HG03442 (cell line): ENCODE results near the gene HSPG2.

Experiments used
- ATAC-seq: cut with Tn5 transposase; IDR thresholded peaks from one replicate; pipeline ENCODE4 v1.9.1; 2021; ENCODE audit warnings: mild to moderate bottlenecking, moderate library complexity; ENCODE audit not compliant: unreplicated experiment

Gene HSPG2

DNA sequence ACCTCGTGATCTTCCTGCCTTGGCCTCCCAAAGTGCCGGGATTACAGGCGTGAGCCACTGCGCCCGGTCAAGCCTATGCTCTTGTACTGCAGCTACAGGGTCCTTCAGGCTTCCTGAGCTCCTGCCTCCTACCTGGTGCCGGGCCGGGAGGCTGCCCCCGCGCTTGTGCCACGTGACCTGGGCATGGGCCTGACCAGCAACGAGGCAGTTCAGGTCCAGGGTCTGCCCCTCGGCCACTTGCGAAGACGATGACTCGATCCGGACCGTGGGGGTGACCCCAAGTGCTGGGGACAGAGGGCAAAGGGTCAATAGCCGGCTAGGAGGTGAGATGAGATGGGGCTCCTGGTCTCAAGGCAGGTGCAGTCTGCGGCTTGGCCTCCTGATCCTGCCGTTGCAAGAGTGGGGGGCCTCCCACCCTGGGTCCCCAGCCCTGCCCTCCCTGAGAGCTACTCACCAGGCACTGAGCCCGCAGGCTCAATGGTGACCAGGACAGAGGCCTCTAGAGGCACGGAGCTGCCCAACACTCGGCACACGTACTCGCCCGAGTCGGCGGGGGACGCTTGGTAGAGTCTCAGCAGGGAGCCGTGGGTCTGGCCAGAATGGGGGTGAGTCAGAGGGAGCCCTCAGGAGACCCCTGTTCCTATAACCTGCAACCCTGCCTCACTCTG is 87.1 kb downstream of the HSPG2 start:
- no peak for ATAC-seq

DNA sequence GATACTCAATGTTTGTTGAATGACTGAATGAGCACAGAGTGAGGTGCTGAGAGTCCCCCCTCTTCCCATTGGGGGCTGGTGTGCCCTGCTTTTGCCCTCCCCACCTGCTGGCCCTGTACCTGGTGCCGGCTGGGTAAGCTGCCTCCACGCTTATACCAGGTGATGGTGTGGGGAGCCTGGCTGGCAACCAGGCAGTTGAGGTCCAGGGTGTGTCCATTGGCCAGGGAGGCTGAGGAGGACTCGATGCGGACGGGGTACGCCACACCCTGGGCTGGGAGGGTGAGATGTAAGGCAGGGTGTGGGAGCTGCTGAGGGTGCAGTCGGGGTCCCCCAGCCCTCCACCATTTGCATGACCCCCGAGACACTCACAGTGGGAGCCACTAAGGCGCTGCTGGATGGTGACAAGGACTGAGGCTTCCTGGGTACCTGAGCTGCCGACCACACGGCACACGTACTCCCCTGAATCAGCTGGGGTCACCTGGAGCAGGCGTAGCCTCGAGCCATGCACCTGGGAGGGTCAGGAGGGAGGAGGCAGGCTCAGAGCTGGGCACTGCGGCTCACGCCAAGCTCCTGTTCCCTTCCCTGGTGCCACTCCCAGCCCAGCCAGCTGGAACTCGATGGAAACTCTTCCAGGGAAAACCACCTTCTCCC is 88.5 kb downstream of the HSPG2 start:
- ATAC-seq: no peak

DNA sequence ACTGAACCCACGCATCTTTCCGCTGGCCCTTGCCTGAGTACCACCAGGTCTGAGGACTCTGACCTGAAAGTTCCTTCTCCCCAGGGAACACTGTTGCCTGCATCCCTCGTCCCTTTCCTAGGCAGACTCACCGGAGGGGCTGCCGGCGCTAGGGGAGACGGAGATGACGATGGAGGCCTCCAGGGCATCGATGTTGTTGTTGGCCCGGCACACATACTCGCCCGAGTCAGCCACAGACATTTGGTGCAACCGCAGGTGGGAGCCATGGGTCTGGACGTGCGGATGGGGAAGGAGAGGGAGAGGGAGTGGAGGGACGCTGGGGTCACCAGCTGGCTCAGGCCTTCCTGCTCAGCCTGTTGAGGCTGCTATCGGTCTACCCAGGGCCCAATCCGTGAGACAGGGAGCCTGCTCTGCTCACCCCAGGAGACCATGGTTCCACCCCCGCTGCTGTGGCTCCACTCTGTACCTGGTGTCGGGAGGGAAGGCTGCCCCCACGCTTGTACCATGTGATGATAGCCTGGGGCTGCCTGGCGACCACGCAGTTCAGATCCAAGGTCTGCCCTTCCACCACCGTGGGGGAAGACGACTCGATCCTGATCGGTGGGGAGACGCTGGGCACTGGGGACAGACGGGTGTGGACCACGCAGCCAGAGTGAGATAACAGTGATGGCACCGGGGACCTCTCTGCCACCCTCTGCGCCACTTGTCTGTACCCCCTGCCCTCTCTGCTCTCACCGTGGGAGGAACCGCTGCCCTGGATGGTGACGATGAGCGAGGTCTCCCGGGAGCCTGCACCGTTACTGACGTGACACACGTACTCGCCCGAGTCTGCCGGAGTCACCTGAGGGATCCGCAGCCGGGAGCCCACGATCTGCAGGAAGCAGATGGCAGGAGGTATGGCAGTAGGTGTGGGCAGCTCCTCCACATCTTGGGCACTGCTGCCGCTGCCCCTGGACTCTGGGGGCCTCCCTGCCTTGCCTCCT is 89.6 kb downstream of the HSPG2 start:
- ATAC-seq: no peak

- no peak for ATAC-seq
Observed at GRCh38 chr1:21845646-21846641, 91.2 kb downstream of the HSPG2 start.

DNA sequence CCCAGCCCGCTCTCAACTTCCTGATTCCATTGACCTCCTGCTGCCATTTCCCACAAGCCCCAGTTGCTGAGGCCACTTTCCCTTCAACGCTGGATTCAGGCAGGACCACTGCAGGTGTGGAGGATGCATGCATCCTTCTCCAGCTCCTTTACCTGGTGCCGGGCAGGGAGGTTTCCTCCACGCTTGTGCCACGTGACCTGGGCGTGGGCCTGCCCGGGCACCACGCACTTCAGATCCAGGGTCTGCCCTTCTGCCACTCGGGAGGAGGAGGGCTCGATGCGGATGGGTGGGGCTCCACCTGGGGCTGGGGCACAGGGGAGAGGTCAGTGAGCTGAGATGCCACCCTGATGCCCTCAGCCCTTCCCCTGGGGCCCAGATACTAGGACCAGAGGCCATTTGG is 93.1 kb downstream of the HSPG2 start:
- no peak for ATAC-seq

GRCh38 chr1:21843208-21843607 is 93.9 kb downstream of the HSPG2 start:
- no peak for ATAC-seq

- no peak for ATAC-seq
Observed at GRCh38 chr1:21842606-21843162, 94.4 kb downstream of the HSPG2 start.

GRCh38 chr1:21841852-21842466 is 95.2 kb downstream of the HSPG2 start:
- no peak for ATAC-seq

DNA sequence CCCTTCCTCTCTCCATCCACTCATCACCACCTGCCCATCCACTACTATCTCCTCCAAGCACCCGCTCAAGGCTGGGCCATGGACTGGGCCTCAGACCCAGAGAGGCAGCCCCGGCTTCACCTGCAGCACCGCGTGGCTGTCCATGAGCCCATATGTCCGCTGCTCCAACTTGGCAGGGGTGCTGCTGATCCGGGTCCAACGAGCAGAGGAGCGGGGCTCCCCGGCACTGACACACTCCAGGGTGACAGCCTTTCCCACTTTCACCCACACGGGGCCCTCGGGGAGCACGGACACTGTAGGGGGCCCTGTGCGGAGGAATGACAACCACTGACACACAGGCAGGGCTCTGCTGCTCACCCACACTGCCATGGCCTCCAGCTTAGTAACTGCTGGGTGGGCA is 96.1 kb downstream of the HSPG2 start:
- ATAC-seq: no peak

DNA sequence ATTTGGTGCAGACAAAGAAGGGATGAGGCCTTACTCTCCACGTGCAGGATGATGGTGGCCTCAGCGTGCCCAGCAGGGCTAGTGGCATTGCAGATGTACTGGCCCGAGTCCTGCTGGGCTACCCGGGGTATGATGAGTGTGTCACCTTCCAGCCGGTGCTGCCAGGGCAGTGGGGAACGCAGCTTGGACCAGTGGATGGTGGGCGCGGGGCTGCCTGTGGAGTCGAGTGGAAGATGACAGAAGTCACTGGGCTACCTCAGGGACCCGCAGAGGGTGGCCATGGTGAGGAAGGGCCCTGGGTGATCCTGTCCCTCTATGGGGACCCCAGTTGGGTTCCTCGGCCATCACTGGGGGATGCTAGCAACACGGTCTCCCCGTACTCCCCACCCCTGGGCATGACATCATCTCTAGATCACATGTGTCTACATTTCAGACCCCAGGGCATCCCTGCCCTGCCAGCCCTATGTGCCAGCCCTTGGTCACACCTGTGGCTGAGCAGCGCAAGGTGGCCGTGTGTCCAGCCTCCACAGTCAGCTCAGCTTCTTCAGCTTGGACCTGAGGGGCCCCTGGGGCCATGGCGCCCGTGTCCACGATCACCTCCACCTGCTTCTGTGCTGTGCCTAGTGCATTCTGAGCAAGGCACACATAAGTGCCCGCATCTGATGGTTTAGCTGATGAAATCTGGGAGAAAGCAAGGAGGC is 97.6 kb downstream of the HSPG2 start:
- no peak for ATAC-seq

DNA sequence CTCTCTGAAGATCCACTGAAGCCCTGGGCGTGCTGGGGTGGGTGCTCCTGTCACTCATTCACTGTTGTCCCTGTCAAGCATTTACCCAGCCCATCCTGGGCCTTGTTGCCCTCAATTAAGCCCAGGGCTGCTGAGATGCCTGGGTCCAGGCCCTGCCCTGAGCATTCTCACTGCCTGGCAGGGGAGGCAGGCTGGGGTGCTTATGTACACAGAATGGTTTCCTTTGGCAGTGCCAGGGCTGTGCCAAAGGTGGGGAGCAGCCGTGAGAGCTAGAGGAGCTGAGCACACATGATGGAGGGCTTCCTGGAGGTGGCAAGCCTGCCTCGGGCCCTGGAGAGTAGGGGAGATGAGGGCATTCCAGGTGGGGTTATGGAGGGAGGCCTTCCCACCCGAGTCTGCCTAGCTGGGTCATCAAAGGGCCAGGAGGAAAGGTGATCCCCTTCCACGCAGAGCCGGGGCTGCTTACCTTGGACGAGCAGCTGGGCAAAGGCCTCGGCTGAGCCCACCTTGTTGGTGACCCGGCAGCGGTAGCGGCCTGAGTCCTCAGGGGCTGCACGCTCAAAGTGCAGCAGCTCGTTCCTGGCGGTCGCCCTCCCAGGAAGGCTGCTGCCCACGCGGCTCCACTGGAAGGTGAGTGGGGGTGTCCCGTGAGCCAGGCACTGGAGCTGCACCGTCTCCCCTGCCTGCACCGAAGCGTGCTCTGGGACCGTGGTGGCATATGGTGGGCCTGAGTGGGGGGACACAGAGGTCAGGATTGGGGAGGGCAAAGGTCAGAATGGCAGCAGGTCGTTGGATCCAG is 98.6 kb downstream of the HSPG2 start:
- no peak for ATAC-seq

- ATAC-seq: no peak
Observed at GRCh38 chr1:21837476-21837875, 99.6 kb downstream of the HSPG2 start.

DNA sequence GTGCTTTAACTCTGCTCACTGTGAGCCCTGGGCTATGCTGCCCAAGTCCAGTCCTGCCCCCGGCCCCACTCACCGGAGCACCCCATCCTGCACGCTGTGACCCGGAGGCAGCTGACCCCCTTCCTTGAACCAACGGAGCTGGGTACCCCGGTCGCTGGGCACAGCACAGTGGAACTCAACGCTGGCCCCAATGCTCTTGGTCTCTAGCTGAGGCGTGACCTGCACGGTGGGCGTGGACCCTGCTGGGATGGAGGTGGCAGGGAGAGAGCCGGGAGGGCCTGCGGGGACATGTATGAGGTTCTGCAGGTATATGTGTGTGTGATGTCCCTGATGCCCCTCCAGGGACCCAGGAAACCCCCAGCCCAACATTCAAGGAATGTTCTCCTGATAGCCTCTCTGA is 100.4 kb downstream of the HSPG2 start:
- no peak for ATAC-seq

GRCh38 chr1:21836010-21836409 is 101.1 kb downstream of the HSPG2 start:
- no peak for ATAC-seq

DNA sequence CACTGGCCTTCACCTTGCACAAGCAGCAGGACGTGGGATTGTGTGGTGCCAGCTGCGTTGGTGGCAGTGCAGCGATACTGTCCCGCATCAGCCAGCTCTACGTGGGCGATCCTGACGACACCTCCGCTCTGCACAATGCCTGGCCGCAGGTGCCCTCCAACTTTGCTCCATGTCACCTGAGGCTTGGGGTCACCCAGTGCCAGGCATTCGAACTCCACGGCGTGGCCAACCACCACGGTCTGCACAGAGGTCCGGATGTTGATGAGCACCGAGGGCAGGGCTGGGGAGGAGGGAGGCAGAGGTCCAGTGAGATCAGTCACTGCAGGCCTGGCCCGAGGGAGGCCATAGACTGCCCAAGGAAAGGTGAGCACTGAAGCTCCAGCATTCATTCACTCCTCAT is 102.4 kb downstream of the HSPG2 start:
- ATAC-seq: no peak

DNA sequence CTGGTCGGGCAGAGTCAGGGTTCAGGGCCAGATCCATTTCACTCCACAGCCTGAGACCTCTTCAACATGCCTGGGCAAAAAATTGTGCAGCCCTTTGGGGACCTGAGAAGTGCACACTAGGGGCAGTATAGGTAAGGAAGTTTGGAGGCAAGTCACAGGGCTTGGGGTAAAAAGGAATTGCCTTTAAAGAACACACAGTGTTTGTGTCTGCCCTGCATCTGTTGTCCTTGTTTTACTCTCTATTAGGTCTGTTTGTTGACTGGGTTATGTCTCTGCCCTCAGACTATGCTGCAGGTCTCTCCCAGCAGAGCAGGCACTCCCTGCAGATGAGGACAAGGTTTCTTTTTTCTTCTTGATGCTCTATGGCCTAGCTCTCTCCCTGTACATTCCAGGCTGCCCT is 103.0 kb downstream of the HSPG2 start:
- no peak for ATAC-seq

DNA sequence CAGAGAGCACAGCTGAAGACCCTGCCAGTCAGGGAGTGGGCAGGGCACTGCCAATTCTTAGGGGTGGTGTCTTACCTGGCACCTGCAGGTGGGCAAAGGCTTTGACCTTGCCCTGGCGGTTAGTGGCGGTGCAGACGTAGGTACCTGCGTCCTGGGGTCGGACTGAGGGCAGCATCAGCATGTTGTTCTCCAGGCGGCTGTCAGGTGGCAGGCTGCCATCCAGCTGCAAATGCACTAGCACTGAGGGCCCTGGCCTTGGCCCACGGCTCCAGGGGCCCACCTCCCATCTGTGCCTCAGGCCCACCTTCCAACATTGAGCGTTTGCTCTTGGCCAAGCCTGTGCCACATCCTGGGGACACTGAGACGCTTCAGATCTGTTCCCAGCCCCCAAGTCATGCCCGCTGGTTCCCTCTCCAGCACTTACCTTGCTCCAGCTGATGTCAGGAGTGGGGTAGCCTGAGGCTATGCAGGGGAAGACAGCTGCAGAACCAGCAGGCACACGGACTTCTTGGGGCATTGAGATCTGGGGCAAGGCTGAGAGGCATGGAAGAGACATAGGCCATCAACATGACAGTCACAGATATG is 103.6 kb downstream of the HSPG2 start:
- no peak for ATAC-seq

- no peak for ATAC-seq
Observed at GRCh38 chr1:21831454-21831970, 105.6 kb downstream of the HSPG2 start.
